ENCODE measurements around the gene FOXK1. TPM values are rescaled to one million over a fixed set of nuclear protein-coding genes. Genes with fewer than 3 reads are reported as not detected.

Gene FOXK1
- total and polyA plus RNA-seq, 7 donors: 4.2 to 26.4 (median 16.8) TPM

- TF ChIP-seq, protein P1, sequence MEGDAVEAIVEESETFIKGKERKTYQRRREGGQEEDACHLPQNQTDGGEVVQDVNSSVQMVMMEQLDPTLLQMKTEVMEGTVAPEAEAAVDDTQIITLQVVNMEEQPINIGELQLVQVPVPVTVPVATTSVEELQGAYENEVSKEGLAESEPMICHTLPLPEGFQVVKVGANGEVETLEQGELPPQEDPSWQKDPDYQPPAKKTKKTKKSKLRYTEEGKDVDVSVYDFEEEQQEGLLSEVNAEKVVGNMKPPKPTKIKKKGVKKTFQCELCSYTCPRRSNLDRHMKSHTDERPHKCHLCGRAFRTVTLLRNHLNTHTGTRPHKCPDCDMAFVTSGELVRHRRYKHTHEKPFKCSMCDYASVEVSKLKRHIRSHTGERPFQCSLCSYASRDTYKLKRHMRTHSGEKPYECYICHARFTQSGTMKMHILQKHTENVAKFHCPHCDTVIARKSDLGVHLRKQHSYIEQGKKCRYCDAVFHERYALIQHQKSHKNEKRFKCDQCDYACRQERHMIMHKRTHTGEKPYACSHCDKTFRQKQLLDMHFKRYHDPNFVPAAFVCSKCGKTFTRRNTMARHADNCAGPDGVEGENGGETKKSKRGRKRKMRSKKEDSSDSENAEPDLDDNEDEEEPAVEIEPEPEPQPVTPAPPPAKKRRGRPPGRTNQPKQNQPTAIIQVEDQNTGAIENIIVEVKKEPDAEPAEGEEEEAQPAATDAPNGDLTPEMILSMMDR (IDR thresholded peaks at IDR 0.05): no peak
- 0% methylated on average over 53 to 55 of the region's 55 CpGs for WGBS, 3 donors
- no peaks in the 10 kb centered on the region for H3K27me3 ChIP-seq (ENCODE audit: insufficient read depth in 3 of 3, low read length in 2 of 3)
- peaks cover 0 to 15% of the 10 kb centered on the region in 2 donors for H3K36me3 ChIP-seq (ENCODE audit: insufficient read depth in 1 of 2, low read depth in 1 of 2)
- H3K9me3 ChIP-seq: no peaks in the 10 kb centered on the region
- peaks cover 11% of the 10 kb centered on the region for H3K4me1 ChIP-seq
- DNase-seq: peak; percentile 97 to 98
- peak; percentile 98 to 99 (median 98) for ATAC-seq
- peak within 1 kb of the TSS; percentile 96 for H3K27ac ChIP-seq
- peak within 1 kb of the TSS; percentile 97 for H3K4me3 ChIP-seq
- intact Hi-C loops (cut with DNase I): loop anchor here in 1 of 2 donors (2.0 kb wide), 1 partner anchor 25 kb away; no protein-coding TSS in a partner anchor
These were observed 93.3 kb downstream of the FOXK1 start, which contains the start of gene AP5Z1 for GRCh38 chr7:4775250-4775847. TSS of gene AP5Z1 (plus strand) at chr7:4775623. CDS start at chr7:4775716, 93 bp downstream.

DNA sequence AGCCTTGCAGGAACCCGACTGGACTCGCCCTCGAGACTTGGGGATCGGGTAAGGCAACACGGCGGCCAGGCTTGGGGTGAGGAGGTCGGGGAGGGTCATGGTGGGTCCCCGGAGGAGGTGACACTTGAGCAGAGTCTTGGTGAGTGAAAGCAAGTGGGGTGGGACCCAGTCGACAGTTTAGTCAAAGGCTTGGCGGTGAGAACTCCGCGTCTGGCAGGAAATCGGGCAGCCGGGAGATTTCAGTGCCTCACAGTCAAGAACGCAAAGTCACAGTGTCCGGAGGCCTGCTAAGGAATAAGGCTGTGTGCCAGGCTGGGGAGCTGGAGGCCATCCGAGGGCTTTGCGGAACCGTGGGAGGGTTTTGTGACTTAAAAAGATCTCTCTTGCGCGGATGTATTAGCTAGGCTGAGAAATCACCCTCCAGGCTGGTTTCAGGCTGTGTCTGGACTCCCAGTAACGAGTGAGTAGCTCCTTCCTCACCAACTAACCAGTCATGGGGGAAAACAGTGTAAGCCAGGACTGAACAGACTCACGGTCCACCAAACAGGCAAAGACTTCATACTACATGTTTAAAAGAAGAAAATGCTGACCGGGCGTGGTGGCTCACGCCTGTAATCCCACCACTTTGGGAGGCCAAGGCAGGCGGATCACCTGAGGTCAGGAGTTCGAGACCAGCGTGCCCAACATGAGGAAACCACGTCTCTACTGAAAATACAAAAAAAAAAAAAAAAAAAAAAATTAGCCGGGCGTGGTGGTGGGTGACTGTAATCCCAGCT lies 93.9 kb downstream of the FOXK1 start:
- H3K36me3 ChIP-seq (ENCODE audit: insufficient read depth in 1 of 2, low read depth in 1 of 2): peaks cover 0 to 22% of the 10 kb centered on the region in 2 donors
- peaks cover 11% of the 10 kb centered on the region for H3K4me1 ChIP-seq
- no peaks in the 10 kb centered on the region for H3K27me3 ChIP-seq (ENCODE audit: insufficient read depth in 3 of 3, low read length in 2 of 3)
- ATAC-seq: peak; percentile 8 to 47 (median 25)
- intact Hi-C loops (cut with DNase I): loop anchor here in 1 of 2 donors (2.0 kb wide), 1 partner anchor 25 kb away; no protein-coding TSS in a partner anchor
- DNase-seq: no peak
- TF ChIP-seq, protein P1 (IDR thresholded peaks at IDR 0.05): no peak
- peak overlapping the region; percentile 96 for H3K27ac ChIP-seq
- no peaks in the 10 kb centered on the region for H3K9me3 ChIP-seq
- H3K4me3 ChIP-seq: peak overlapping the region; percentile 97
- 18 to 22% (median 19%) methylated on average over 30 to 32 of the region's 32 CpGs for whole genome bisulfite sequencing, 3 donors

DNA sequence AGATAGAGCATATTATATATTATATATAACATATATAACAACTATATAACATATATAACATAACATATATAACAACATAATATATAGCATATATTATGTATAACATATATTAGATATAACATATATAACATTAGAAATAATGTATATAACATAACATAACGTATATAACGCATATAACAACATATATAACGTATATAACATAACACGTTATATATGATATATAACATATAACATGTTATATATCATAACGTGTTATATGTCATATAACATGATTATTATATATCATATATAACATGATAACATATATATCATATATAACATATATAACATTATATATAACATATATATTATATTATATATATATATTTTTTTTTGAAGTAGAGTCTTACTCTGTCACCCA lies 97.0 kb downstream of the FOXK1 start:
- H3K4me1 ChIP-seq: peaks cover 11% of the 10 kb centered on the region
- no peak overlapping the region for H3K4me3 ChIP-seq
- intact Hi-C loops (cut with DNase I): no loop called here
- H3K36me3 ChIP-seq (ENCODE audit: insufficient read depth in 1 of 2, low read depth in 1 of 2): peaks cover 3 to 53% of the 10 kb centered on the region in 2 donors
- no peak for DNase-seq
- H3K27me3 ChIP-seq (ENCODE audit: insufficient read depth in 3 of 3, low read length in 2 of 3): no peaks in the 10 kb centered on the region
- H3K27ac ChIP-seq: no peak overlapping the region
- ATAC-seq: no peak
- H3K9me3 ChIP-seq: no peaks in the 10 kb centered on the region
- TF ChIP-seq, protein P1 (IDR thresholded peaks at IDR 0.05): no peak
- WGBS, 3 donors: 86 to 90% (median 88%) methylated on average over 5 of the region's 5 CpGs

DNA sequence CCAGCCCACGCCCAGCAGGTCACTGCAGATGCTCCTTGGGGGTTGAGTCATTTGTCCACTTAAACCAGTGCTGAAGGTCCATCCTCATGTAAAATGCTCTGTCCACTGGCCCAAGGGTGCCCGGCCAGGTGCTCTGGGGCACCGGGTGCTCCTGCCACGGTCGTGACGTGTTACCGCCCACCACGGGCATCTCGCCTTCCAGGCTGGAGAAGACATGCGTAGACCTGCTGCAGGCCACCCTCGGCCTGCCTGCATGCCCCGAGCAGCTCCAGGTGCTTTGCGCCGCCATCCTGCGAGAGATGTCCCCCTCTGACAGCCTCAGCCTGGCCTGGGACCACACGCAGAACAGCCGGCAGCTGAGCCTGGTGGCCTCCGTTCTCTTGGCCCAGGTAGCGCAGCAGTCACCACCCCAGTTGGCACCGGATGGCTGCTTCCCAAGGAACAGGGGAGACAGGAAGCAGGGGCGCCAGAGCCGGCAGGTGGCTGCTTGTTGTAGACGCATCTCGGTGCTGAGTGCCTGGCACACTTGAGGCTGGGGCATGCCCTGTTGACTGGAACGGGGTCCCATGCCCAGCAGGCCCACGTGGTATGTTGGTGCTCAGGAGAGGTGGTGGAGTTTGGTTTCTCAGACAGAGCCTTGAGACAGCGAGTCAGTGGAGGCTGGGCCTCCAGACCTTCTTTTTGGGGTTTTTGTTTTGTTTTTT lies 99.4 kb downstream of the FOXK1 start:
- Histone ChIP-seq H3K27ac (no peak overlapping the region), H3K4me1 (peaks cover 6% of the 10 kb centered on the region), H3K36me3 (ENCODE audit: insufficient read depth in 1 of 2, low read depth in 1 of 2) (peaks cover 3 to 77% of the 10 kb centered on the region in 2 donors), H3K27me3 (ENCODE audit: insufficient read depth in 3 of 3, low read length in 2 of 3) (no peaks in the 10 kb centered on the region), H3K4me3 (no peak overlapping the region), H3K9me3 (no peaks in the 10 kb centered on the region)
- ATAC-seq (no peak), DNase-seq (no peak)
- TF ChIP-seq, protein P1 (IDR thresholded peaks at IDR 0.05): no peak
- 90 to 94% (median 91%) methylated on average over 27 of the region's 27 CpGs for WGBS, 3 donors
- intact Hi-C loops (cut with DNase I): no loop called here
